GM21576 (cell line): Measurements from ENCODE around the gene CHST2.

ENCODE experiments used
- ATAC-seq: cut with Tn5 transposase; IDR thresholded peaks from one replicate; pipeline ENCODE4 v1.9.1; 2021; ENCODE audit warnings: mild to moderate bottlenecking, moderate library complexity; ENCODE audit not compliant: unreplicated experiment

CHST2 gene

GRCh38 chr3:143098032-143098764 is 21.4 kb upstream of the CHST2 start:
- ATAC-seq, result no peak

GRCh38 chr3:143099210-143099609 is 20.4 kb upstream of the CHST2 start:
- ATAC-seq, result no peak

- ATAC-seq, result no peak
Measured at GRCh38 chr3:143099690-143100089, 19.9 kb upstream of the CHST2 start.

GRCh38 chr3:143100451-143100850 is 19.1 kb upstream of the CHST2 start:
- ATAC-seq, result no peak

GRCh38 chr3:143101792-143102381 is 17.7 kb upstream of the CHST2 start:
- no peak for ATAC-seq

GRCh38 chr3:143103652-143104051 is 15.9 kb upstream of the CHST2 start:
- peak; percentile 50 for ATAC-seq

GRCh38 chr3:143105170-143105569 is 14.4 kb upstream of the CHST2 start:
- ATAC-seq, result no peak

GRCh38 chr3:143109861-143110260 is 9.7 kb upstream of the CHST2 start:
- no peak for ATAC-seq

- ATAC-seq, result no peak
Measured at GRCh38 chr3:143110371-143110770, 9.2 kb upstream of the CHST2 start.

GRCh38 chr3:143118630-143119008 is 952 bp upstream of the CHST2 start:
- ATAC-seq, result no peak

- peak; percentile 2 for ATAC-seq
Measured at GRCh38 chr3:143119974-143120715, 574 bp downstream of the CHST2 start.

GRCh38 chr3:143120716-143121240 is 1.2 kb downstream of the CHST2 start:
- ATAC-seq, result no peak

GRCh38 chr3:143121241-143122088 is 1.9 kb downstream of the CHST2 start:
- no peak for ATAC-seq

GRCh38 chr3:143122089-143122430 is 2.5 kb downstream of the CHST2 start:
- no peak for ATAC-seq

- no peak for ATAC-seq
Measured at GRCh38 chr3:143122608-143123352, 3.2 kb downstream of the CHST2 start.

- no peak for ATAC-seq
Measured at GRCh38 chr3:143123353-143123984, 3.9 kb downstream of the CHST2 start.

GRCh38 chr3:143124601-143125520 is 5.3 kb downstream of the CHST2 start:
- no peak for ATAC-seq

GRCh38 chr3:143127801-143128200 is 8.2 kb downstream of the CHST2 start:
- ATAC-seq, result no peak
